ENCODE measurements around the gene ZNRF3.

- TF ChIP-seq CTCF (IDR thresholded peaks at IDR 0.05; ENCODE audit: insufficient read depth, low read depth, low read length) (no peak), EZH2 (IDR thresholded peaks at IDR 0.05; ENCODE audit: insufficient read depth, low read length) (no peak)
Observed at GRCh38 chr22:29054251-29054767, 170.9 kb downstream of the ZNRF3 start.
